PC-3 (cell line): Measurements from ENCODE around the gene IRF9.

Experiments
- EZH2 ChIP-seq: fragments of 300-600 bp; sonication (generic); IDR thresholded peaks from one replicate; pipeline ENCODE4 v1.6.1; 2017; ENCODE audit warnings: antibody characterized with exemption, mild to moderate bottlenecking, low read length; ENCODE audit not compliant: unreplicated experiment
- EZH2phosphoT487 ChIP-seq: fragments of 300-600 bp; sonication (generic); IDR thresholded peaks from 2 replicates; pipeline ENCODE4 v1.6.1; 2018; ENCODE audit warnings: mild to moderate bottlenecking, antibody characterized with exemption, low read length, borderline replicate concordance
- TF ChIP-seq, protein P1 (sequence below): fragments of 300-600 bp; sonication (generic); conservative IDR thresholded peaks from 2 replicates; pipeline ENCODE4 v1.5.1; 2017; ENCODE audit warnings: antibody characterized with exemption, low read depth, mild to moderate bottlenecking, low read length

DNA sequence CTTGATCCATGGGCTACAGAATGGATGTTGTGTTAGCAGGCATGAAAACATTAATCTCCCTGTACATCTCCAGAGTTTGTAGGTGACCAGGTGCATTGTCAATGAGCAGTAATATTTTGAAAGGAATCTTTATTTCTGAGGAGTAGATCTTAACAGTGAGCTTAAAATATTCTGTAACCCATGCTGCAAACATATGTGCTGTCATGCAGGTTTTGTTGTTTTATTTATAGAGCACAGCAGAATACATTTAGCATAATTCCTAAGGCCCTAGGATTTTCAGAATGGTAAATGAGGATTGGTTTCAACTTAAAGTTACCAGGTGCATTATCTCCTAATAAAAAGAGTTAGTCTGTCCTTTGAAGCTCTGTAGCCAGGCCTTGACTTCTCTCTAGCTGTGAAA lies 34.1 kb upstream of the IRF9 start:
- TF ChIP-seq, protein P1, sequence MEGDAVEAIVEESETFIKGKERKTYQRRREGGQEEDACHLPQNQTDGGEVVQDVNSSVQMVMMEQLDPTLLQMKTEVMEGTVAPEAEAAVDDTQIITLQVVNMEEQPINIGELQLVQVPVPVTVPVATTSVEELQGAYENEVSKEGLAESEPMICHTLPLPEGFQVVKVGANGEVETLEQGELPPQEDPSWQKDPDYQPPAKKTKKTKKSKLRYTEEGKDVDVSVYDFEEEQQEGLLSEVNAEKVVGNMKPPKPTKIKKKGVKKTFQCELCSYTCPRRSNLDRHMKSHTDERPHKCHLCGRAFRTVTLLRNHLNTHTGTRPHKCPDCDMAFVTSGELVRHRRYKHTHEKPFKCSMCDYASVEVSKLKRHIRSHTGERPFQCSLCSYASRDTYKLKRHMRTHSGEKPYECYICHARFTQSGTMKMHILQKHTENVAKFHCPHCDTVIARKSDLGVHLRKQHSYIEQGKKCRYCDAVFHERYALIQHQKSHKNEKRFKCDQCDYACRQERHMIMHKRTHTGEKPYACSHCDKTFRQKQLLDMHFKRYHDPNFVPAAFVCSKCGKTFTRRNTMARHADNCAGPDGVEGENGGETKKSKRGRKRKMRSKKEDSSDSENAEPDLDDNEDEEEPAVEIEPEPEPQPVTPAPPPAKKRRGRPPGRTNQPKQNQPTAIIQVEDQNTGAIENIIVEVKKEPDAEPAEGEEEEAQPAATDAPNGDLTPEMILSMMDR, result no peak
- TF ChIP-seq EZH2phosphoT487 (no peak), EZH2 (no peak)
